ENCODE measurements around the gene SWAP70. TPM values are rescaled to one million over a fixed set of nuclear protein-coding genes. Genes with fewer than 3 reads are reported as not detected.
A peak's percentile ranks its signal among the peaks of the same experiment; 100 is the strongest.

SWAP70 gene
- total and polyA plus RNA-seq, 9 of the 15 experiments (the other 6 are each of a cell fraction or from before 2014, with no cell fraction given) = 1.7 to 4.9 (median 3.9) TPM

- TF ChIP-seq KLF13 (tag; IDR thresholded peaks at IDR 0.05; ENCODE audit: borderline replicate concordance, low read depth) (no peak), ETV5 (CRISPR knock-in tag; IDR thresholded peaks at IDR 0.05; ENCODE audit: low read depth) (no peak), HEY1 (CRISPR knock-in tag; IDR thresholded peaks at IDR 0.05; ENCODE audit: borderline replicate concordance) (no peak), CEBPG (CRISPR knock-in tag; IDR thresholded peaks at IDR 0.05) (no peak), CEBPG (tag; conservative IDR thresholded peaks at IDR 0.05 in 1 of 2, IDR thresholded peaks at IDR 0.05 in 1 of 2) (no peak), DMBX1 (CRISPR knock-in tag; IDR thresholded peaks at IDR 0.05; ENCODE audit: borderline replicate concordance) (no peak), GATAD2B (IDR thresholded peaks at IDR 0.05; ENCODE audit: borderline replicate concordance) (peak; percentile 58; the same call in 1 of the 2 replicates), FOXJ2 (tag; IDR thresholded peaks at IDR 0.05) (no peak), MXD1 (CRISPR knock-in tag; IDR thresholded peaks at IDR 0.05; ENCODE audit: borderline replicate concordance, poor library complexity, severe bottlenecking) (no peak), ZNF165 (CRISPR knock-in tag; IDR thresholded peaks at IDR 0.05; ENCODE audit: borderline replicate concordance) (no peak), DIDO1 (tag; IDR thresholded peaks at IDR 0.05; ENCODE audit: low read depth) (no peak), CSDE1 (IDR thresholded peaks at IDR 0.05) (no peak), PHTF2 (CRISPR knock-in tag; IDR thresholded peaks at IDR 0.05) (no peak), FOXO4 (CRISPR knock-in tag; IDR thresholded peaks at IDR 0.05) (no peak), ZNF311 (CRISPR knock-in tag; IDR thresholded peaks at IDR 0.05) (no peak), SRF (CRISPR knock-in tag; IDR thresholded peaks at IDR 0.05) (no peak), MYNN (IDR thresholded peaks at IDR 0.05) (no peak), MYNN (CRISPR knock-in tag; IDR thresholded peaks at IDR 0.05) (no peak), THAP7 (CRISPR knock-in tag; IDR thresholded peaks at IDR 0.05) (no peak), POLR2A (conservative IDR thresholded peaks at IDR 0.05) (peak; percentile 57), MCM2 (IDR thresholded peaks at IDR 0.05; ENCODE audit: low read depth) (no peak), ZBTB8A (IDR thresholded peaks at IDR 0.05; ENCODE audit: partially characterized antibody) (no peak), CREB3L1 (IDR thresholded peaks at IDR 0.05; ENCODE audit: borderline replicate concordance, low read depth) (no peak)
- TF ChIP-seq, protein P1, sequence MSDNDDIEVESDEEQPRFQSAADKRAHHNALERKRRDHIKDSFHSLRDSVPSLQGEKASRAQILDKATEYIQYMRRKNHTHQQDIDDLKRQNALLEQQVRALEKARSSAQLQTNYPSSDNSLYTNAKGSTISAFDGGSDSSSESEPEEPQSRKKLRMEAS (CRISPR knock-in tag; IDR thresholded peaks at IDR 0.05) = peak; percentile 74
Observed at GRCh38 chr11:9757809-9758636, 94.1 kb downstream of the SWAP70 start (continued).

Measured in K562 (cell line).